HG02588 (cell line): ENCODE data around the gene CYTL1.
"Not testable (repeated sequence)": the region's sequence is repeated elsewhere in the genome, so short reads cannot be mapped to it uniquely, and the experiment has no call there.

Experiments
- ATAC-seq: cut with Tn5 transposase; IDR thresholded peaks from one replicate; pipeline ENCODE4 v1.9.1; 2021; ENCODE audit warnings: mild to moderate bottlenecking, moderate library complexity; ENCODE audit not compliant: unreplicated experiment

CYTL1 gene

DNA sequence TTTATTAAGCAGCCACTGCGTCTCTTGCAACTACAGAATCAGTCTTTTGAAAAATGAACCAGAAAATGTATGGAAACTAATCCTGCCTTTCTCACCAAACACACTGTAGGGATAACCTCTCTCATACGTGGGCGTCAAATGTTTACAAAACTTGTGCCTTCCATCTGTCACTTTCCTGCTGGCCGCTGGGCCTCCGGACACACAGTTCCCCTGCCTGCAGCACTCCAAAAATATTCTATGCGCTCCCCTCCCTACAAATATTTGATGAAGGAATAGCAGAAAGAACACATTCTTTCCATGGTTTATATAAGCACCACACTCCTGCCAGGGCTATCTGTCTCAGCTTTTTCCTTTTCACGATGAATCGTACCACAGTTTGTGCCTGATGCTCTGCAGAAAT lies 14.9 kb upstream of the CYTL1 start:
- ATAC-seq, result no peak

DNA sequence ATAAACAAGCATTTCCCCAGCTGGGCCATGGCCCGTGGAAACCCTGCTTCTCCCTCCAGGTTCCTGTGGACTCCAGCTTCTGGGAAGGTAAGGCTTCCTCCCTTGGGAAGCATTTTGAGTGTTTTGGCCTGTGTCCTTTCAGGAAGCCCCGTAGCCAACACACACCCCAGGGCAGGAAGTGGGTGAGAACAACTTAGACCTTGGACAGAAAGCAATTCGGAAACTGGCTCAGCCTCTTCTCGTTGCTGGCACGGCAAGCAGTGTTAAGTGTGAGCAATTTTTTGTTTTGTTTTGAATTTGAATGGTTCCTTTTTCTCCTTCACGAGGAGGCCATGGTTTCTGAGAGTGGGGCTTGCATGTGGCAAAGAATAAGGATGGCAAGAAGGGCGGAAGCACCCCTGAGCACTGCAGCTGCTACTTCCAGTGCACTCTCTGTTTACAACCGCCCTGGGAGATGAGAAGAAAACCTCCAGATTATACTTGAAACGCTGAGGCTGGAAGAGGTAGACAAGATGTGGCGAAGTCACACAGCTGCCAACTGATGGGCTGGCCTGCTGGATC lies 14.1 kb upstream of the CYTL1 start:
- no peak for ATAC-seq

DNA sequence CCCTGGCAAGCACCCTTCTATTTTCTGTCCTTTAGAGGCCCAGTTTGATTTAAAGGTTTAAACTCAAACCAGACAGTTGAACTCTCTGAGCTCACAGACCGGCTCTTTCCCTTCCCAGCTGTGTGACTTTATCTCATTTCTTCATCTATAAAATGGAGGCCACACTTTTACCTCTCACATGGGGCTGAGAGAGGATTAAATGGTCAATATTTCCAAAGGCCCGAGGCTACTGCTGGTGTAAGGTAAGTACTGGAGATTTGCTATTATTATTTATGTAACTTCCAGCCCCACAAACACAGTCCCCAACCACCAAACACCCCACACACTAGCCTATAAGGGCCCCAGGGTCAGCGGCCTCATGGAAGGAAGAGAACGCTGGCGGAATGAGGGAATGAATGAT lies 13.6 kb upstream of the CYTL1 start:
- ATAC-seq, result no peak

- ATAC-seq, result no peak
Measured at GRCh38 chr4:5030927-5031326, 11.7 kb upstream of the CYTL1 start.

- no peak for ATAC-seq
Measured at GRCh38 chr4:5030221-5030620, 11.0 kb upstream of the CYTL1 start.

GRCh38 chr4:5029447-5029846 lies 10.2 kb upstream of the CYTL1 start:
- ATAC-seq, result no peak

- ATAC-seq, result no peak
Measured at GRCh38 chr4:5028480-5028879, 9.2 kb upstream of the CYTL1 start.

- no peak for ATAC-seq
Measured at GRCh38 chr4:5027346-5027745, 8.1 kb upstream of the CYTL1 start.

DNA sequence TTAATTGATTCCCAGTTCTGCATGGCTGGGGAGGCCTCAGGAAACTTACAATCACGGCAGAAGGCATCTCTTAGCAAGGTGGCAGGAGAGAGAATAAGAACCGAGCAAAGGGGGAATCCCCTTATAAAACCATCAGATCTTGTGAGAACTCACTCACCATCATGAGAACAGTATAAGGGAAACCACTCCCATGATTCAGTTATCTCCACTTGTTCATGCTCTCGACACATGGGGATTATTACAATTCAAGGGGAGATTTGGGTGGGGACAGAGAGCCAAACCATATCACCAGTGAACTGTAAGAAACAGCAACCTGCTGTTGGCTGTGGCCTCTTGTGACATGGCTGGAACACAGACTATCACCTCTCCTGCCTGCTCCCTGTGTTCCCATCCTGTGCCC lies 7.1 kb upstream of the CYTL1 start:
- ATAC-seq, result no peak

- no peak for ATAC-seq
Measured at GRCh38 chr4:5024673-5025072, 5.4 kb upstream of the CYTL1 start.

DNA sequence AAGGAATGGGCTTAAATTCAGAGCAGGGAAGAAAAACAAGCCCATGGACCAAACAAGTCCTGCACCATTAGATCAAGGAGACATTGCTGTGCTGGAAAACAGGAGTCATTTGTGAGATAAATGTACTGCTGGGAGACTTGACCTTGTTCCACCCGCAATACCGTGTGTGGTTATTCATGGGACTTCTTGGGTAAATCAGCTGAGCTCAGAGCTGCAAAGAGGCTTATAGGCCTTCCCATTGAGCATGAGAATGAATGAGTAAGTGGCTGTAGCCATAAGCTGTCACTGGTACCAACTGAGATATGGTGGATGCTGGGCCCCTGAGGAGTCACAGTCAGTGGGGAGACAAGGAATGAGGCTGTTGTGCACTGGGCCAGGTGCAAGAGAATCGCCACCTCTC lies 2.3 kb upstream of the CYTL1 start:
- no peak for ATAC-seq

DNA sequence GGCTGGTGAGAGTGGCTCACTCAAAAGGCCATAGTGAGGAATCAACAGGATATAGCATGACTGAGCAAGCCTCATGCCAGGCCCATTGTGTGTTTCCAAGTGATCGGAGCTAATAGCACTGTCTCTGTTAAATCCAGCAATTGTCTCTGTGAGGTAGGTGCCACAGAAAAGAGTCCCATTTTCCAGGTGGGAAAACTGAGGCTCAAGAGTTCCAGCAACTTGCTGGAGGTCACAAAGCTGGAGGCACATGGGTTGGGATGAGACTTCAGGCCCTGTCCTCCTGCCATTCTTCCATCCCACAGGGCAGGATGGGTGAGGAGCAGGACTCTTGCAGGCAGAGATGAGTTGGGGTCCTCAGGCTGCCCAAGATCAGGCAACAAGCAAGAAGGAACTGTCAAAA lies 1.1 kb upstream of the CYTL1 start:
- ATAC-seq, result no peak

DNA sequence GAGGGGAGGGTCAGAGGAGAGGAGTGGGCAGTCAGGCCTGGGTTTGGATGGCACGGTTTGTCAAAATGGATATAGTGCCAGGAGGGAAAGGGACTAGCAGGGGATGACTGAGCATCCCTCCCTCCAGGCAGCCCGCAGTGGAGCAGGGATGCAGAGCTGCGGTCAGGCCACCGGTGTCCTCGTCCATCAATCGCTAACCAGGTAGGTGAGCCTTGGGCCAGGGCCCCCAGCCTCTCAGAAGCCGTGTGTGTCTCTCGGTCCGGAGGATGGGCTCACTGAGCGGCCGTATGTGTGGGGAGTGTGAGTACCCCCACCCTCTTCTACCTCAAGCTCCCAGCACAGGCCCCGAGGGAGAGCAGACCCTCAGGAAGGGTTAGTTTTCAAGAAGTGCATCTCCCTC lies 538 bp upstream of the CYTL1 start:
- no peak for ATAC-seq

DNA sequence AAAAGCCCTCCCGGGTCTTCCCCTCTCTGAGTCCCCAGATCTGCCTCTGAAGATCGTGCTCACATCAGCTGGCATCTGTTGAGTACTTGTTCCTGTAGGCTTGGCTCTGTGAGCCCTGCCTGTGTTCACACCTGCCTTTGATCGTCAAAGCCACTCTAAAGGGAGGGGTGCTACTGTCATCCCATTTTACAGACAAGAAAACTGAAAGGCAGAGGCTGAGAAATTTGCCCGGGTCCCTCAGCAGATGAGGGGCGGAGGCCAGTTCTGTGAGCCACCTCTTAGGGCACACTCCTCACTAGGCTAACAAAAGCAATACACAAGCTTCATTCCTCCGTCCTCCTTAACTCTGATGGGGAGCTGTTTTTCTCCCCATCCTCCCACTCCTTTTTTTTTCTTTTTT lies 655 bp downstream of the CYTL1 start:
- no peak for ATAC-seq

DNA sequence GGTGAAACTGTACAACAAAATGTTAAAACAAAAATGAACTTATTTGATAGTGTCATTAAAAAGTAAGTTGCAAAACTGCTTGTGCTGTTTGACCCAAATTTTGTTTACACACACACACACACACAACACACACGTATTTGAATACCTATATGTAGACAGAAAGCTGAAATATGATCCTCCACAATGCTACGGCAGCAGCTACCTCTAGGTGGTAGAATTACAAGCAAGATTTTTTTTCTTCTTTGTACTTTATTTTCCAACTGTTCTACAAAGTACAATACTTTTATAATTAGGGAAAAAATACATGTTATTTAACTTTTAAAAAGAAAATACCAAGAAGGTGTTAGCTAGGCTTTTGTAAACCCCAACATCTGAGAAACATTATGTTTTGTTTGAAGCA lies 1.2 kb downstream of the CYTL1 start:
- no peak for ATAC-seq

- ATAC-seq, result no peak
Measured at GRCh38 chr4:5014007-5014682, 5.1 kb downstream of the CYTL1 start.

DNA sequence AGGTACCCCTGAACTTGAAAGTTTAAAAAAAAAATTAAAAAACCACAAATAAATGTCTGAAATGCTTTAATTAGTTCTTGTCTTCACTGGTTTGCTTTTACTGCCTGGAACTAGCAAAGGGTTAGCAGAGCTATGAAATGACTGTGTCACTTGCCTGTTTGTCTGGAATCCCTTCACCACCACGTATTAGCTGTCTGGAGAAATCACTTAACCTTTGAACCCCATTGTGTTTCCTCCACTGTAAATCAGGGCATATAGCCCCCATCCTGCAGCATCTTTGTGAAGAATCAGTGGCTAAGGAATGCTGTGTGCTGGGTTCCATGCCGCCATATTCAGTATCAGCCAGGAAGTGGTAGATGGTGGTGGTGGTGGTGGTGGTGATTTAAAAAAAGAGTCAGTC lies 6.3 kb downstream of the CYTL1 start:
- no peak for ATAC-seq

DNA sequence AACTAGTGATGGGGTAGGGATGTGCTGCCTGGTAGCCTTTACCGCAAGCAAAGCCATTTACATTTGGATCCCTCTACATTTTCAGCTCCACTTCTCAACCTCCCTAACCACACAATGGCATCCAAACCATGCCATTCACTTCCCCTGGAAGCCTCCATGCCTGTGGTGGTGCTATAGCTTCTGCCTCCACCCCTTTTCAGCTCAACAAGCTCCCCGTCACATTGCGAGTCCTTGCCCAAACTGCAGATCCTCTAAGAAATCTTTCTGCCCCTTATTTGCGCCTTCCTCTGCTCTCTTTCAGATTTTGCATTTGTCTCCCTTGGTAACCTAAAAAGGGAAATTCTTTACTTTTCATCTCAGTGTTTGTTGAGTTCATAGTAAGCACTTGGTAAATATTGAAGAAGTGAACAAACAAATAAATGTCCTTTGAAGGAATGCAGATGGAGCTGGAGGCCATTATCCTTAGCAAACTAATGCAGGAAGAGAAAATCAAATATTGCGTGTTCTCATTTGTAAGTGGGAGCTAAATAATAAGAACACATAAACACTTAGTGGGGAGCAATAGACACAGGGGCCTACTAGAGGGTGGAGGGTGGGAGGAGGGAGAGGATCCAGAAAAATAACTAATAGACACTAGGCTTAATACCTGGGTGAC lies 6.9 kb downstream of the CYTL1 start:
- ATAC-seq, result no peak

- ATAC-seq, result no peak
Measured at GRCh38 chr4:5010984-5011383, 8.3 kb downstream of the CYTL1 start.

DNA sequence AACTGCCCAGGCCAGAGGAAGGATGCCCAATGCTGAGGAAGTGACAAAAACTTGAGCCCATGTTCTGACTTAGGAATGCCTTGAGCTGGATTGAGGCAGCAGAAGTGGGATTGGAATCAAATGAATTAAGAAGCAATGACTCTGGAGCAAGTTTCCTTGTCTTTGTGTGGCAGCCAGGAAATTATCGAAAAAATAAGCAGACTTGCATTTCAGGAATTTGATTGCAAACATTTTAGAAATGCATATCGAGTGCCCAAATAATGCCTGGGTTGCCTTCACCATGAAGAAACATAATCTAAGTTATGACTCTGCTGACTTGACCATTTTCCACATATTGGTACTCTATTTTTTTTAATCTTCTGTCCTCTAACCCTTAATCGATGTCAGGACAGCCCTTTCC lies 9.5 kb downstream of the CYTL1 start:
- no peak for ATAC-seq

- not testable (repeated sequence) for ATAC-seq
Measured at GRCh38 chr4:5006932-5007331, 12.3 kb downstream of the CYTL1 start.

DNA sequence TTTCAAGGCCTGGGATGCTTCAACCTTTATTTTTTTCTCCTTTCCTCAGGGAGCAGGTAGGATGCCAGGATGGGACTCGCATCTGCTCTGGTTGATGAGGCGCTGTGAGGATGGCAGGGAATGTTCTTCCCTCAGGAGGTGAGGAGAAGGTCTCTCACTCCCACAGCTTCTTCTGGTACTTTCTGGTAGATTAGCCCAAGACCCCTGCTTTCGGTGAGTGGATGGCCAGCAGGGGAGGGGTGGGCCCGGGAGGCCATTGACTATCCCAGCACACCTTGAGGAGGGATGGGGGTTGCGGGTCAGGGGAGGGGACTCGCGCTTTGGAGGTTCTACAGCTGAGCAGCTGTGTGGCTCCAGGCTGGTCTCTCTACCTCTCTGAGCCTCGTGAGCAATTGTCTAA lies 14.8 kb downstream of the CYTL1 start:
- ATAC-seq, result no peak

DNA sequence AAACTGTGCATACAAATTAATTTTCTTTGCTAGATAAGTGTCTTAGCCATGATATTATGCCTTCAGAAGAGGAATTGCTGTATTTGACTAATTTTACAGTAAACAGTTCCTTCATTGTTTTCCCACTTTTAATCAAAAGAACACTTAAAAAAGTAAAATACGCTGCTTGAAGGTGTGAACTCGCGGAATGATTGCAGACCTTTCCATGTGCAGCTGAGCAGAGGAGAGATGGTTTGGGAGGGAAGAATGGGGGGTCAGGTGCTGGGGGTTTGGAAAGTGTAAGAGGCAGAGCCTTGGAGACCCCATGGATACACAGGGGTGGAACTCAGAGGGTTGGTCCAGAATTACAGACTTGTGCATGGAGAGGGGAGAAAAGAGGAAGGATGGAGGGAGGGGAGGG lies 15.3 kb downstream of the CYTL1 start:
- ATAC-seq, result no peak
